ENCODE results near the gene DSC1. TPM values are rescaled to one million over a fixed set of nuclear protein-coding genes. Genes with fewer than 3 reads are reported as not detected.
"Not testable (repeated sequence)": the region's sequence is repeated elsewhere in the genome, so short reads cannot be mapped to it uniquely, and the experiment has no call there.

The DSC1 gene, protein sequence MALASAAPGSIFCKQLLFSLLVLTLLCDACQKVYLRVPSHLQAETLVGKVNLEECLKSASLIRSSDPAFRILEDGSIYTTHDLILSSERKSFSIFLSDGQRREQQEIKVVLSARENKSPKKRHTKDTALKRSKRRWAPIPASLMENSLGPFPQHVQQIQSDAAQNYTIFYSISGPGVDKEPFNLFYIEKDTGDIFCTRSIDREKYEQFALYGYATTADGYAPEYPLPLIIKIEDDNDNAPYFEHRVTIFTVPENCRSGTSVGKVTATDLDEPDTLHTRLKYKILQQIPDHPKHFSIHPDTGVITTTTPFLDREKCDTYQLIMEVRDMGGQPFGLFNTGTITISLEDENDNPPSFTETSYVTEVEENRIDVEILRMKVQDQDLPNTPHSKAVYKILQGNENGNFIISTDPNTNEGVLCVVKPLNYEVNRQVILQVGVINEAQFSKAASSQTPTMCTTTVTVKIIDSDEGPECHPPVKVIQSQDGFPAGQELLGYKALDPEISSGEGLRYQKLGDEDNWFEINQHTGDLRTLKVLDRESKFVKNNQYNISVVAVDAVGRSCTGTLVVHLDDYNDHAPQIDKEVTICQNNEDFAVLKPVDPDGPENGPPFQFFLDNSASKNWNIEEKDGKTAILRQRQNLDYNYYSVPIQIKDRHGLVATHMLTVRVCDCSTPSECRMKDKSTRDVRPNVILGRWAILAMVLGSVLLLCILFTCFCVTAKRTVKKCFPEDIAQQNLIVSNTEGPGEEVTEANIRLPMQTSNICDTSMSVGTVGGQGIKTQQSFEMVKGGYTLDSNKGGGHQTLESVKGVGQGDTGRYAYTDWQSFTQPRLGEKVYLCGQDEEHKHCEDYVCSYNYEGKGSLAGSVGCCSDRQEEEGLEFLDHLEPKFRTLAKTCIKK
- total RNA-seq: not detected

DNA sequence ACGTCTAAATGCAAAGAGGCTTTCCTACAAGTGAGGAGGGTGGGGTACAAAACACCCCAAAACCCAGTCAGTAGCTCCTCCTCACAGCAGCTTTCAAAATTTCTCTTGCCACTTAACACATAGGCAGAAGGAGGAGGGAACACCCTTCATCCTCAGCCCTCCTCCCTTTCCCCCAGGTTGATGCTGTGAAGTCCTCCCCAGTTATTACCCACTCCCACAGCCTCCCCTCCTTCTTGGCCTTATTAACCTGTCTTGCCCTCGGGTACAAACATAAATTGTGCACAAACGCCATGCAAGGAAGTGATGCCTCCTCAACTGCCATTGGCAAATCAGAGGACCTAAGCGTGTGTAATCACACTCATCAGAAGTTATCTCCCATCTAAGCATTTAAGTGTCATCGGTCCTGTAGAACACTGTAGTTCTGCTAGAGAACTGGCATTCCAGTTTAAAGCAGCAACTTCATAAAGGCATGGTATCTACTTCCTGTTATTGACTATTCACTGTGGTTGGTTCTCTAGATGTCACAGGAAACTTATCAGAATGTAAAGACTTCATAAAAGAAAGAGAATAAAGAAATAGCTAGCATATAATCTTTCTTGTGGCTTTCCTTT, at the start of gene DSC1:
TSS of gene DSC1 (minus strand) at position 32 of the 611 bp plus-strand sequence. CDS start 262 bp downstream, outside the sequence.
- DNase-seq: no peak

DNA sequence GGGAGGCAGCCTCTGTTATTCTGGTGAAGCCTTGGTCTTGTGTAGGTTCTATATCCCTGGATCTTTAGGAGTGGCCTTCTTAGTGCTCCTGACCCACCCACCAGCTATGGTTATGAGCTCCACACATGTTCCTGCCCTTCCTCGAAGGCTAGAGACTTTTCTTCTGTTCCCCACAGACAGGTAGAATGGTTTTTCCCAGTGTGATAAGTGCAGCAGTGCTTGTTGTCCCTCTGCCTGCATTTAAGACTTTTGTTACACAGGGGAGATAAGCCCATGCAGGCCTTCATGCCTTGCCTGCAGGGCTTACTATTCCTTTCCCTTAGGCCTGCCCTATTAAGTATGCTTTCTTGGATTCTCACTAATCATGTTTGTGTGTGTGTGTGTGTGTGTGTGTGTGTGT, 48.4 kb upstream of the DSC1 start:
- no peak for DNase-seq

DNA sequence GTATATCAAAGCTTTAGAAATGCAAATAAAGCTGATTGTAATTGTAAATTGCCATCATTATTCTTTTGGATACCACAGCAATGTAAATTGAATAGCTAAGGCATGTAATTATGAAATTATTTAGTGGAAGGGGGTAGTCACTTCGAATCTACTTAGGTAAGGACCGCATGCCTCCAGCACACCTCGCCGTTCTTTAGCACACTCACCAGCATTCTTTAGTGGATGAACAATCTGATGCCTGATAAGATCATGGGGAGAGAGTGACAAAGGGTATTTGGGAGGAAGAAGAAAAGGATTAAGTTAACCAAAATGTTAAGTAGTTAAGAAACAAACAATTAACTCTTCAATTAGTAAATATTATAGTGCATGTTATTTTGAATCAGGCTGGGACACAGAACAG, 46.4 kb upstream of the DSC1 start:
- DNase-seq: no peak

DNA sequence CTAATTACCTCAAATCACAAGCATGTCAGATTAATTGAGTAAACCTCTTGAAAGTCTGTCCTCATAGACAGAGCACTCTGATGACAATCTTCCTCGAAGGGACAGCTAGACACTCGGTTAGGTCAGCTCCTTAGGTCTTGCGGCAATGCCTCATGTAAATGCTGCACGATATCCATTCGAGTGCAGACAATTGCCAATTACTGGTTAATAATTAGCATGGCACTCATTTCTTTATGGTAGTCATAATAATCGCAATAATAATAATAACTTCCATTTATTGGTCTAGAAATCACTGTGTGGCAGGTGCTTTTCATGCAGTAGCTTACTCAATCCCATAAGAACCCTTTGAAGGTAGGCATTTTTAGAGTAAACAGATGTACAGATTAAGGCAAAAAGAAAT, 44.7 kb upstream of the DSC1 start:
- DNase-seq: no peak

DNA sequence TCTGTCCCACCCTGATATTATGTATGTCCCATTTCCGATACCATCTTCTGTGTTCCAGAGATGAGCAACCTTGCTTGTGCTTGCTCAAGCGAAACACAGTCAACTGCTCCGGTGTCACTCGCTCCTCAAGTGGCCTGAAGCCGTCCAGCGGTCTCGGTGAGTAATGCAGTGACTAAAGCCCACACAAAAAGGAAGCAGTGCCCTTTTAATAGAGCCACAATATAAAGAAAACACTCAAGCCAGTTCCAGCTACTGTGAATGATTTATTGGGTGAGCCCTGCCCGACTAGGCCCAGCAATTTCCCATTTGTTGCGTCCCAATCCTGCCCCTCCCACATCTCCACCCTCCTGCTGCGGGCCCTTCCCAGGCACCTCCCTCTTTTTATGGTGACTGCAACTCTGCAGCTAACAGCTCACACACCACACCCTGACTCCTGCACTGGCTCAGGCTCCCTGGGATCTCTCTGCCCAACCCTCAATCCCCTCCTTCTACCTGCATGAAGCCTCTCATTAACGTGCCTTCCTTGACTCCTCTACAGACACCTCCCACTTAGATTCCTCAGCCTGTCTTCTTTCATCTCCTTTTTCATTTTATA, 44.2 kb upstream of the DSC1 start:
- no peak for DNase-seq

DNA sequence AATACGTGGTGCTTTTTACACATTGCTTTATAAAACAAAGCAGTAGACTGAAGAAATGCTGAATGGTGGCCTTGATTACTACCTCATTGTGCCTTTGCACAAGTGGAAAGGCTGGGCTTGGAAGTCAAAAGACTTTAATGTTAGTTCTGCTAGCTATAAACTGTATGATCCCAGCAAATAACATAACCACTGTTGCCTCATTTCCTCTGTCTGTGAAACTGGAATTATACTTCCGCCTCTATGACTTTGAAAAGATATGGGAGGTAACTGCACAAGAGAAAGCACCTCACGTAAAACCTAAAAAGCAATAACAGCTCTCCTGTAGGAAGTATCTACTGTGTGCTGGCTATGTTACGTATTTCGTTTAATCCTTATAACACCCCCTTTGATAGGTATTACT, 43.4 kb upstream of the DSC1 start:
- no peak for DNase-seq

DNA sequence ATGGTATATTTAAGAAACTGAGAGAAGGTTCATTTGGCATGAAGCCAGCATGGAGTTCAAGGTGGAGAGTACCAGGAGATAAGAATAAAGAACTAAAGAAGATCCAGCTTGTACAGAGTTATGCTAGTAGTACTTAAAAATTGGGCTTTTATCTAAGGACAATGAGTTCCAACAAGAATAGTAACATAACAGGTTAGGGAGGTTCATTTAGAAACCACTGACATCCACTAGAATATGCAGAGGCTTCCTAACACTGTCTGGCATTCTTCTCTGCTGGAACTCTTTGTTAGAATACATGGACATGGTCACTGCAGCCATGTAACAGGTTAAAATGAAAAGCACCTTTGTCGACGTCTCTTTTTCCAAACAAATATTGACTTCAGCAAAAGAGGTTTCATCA, 42.6 kb upstream of the DSC1 start:
- no peak for DNase-seq

DNA sequence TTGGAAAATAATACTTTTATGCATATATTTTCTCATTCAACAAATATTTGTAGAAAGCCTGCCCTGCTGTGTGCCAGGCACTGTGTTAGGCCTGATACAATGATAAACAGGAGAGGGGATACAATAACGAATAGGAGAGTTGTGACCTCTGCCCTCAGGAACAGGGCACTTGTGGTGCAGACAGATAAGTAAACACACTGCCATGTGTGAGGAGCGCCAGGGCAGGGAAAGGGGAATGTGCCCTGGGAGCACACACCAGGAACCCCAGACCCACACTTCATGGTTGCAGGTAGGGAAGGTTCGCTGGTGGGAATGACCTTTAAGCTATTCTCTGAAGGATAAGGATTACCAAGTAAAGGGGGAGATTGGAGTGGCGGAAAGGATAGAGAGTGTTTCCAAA, 42.2 kb upstream of the DSC1 start:
- no peak for DNase-seq

DNA sequence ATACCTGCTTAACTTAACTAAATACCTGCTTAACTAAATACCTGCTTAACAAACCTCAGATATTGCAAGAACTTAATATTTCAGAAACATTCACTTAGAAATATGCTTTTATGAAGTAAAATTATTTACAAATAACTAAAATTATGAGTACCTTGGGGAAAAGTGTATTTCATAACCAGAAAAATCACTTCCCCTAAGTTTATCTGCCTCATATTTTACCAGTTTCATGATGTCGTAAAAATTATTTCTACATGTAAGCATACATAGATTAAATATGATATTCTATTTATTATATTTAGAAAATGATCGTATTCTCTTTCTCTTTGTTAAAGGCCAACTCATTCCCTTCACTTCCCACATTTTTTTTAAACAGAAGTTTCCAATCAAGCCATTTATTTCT, 41.5 kb upstream of the DSC1 start:
- DNase-seq: no peak

DNA sequence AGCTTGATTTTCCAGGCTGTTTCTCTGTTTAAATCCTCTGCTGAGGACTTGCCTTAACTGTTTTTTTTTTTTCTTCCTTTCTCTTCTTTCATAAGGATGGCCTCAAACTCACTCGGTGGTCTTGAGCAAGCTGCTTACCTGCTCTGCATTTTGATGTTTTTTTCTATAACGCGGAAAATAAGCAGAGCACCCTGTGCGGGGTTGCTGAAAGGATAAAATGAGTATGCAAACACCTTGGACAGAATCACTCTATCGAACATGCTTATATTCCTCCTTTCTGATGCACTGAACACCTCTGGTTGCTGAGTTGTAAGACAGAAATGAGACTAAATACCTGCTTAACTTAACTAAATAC, 41.1 kb upstream of the DSC1 start:
- DNase-seq: no peak

DNA sequence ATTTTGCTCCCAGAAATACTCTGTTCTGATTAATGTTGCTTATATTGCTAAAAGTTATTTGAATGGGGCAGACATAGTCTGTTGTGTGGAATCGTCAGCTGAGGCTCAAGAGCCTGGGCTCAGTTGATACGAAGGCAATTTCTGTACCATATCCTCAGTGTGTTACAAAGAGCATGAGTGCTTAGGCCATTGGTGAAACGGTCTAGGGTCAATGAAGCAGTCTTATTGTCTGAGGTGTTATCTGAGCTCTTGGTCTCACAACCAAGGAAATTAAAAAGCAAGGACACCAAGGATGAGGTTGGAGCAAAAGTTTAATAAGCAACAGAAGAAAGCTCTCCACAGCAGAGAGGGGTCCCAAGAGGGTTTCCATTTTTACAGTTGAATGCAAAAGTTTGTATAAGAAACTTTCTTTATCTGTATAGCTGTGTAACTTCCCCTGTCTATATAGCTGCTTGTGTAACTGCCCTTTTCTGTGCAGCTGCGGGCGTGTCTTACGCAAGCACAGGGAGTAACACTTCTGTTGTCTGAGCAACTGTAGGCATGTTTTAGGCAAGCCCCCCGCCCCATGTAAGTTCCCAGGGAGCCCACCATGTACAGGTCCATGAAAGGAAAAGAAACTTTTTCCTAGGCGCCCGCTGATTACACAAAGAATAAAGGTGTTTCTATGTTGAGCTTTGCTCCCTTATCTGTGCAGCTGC, 40.6 kb upstream of the DSC1 start:
- no peak for DNase-seq

DNA sequence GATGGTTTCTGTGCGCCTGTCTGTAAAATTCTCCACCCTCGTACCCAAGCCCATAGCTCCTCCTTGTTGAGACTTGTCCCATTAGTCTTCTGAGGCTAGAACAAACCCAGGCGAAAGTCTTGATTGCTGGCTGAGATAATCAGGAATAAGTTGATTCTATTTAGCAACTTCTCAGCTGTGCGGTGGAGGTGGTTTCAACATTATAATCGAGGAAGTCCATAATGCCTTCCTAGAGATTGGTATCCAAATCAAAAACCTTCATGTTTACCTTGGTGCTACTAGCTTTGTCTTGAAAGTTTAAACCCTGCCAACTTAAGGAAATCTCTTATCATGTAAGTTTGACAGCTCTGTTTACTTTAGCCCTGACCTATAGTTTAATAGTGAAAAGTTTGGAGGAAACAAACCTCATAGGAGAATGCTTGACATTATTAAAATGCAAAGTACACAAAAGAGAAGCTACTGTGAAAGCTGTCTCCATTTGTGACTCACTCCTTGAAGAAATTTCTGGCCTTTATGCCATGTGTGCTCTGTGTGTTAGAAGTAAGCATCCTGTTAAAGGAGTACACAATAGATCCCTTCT, 36.6 kb upstream of the DSC1 start:
- no peak for DNase-seq

DNA sequence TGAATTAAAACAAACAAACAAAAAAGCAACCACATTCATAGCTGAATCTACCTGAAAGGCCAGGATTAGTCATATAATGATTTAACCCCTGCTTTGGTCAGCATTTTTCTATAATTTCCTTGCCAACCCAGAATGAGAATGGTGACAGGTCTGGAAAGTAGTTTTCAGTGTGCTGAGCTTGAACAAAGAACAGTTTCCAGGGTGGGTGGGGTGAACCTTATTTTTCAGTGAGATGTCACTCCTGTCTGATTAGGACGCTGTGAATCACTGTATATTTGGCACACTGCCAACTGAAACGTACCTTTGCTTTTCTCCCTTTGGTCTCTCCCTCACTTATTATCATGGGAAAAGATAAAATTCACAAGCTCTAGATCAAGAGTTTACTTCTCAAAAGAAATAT, 35.0 kb upstream of the DSC1 start:
- no peak for DNase-seq

DNA sequence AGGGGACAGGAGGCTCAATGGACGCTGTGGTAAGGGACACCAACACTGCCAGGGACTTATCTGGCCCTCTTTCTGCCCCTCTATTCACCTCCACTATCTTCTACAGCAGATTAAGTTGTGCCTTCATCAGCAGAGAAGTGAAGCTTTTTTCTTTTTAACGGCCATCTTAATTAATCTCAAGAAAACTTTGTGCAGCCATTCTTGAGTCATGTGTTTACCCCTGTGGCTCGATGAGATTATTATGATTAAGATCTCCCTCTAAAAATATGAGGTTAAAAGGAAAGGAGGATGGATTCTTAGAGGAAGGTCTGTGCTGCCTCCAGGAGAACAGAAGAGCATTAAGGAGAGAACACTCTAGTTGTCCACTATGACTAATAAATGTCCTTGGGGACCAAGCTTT, 32.4 kb upstream of the DSC1 start:
- DNase-seq: no peak

DNA sequence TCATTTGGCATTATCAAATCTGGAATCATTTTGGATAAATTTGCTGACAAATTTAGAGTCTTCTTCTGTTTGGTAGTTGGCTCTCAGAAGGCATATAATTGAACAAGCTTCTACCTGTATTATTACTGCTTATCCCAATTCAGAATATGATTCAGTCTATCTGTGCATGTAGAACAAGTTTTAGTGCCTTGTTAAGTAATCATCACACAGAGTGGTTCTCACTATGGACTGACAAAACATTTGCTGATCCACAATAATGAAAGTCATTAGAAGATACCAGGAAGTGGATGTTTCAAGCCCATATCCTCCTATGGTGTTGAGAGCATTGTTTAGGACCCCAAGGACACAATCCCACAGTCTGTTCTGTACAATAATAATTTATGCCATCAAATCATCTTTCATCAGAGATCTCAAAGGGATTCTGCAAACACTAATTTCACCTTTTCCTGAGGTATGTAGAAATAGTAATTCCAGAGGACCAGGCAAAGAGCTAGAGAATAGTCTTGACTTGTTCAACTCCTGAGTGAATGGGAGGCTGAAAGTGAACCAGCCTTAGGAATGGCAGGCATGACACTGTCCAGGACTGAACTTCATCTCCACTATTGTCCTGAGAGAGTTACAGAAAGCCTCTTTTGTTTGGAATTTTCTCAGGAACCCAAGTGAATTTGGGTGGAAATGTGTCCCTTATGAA, 29.6 kb upstream of the DSC1 start:
- DNase-seq: no peak

DNA sequence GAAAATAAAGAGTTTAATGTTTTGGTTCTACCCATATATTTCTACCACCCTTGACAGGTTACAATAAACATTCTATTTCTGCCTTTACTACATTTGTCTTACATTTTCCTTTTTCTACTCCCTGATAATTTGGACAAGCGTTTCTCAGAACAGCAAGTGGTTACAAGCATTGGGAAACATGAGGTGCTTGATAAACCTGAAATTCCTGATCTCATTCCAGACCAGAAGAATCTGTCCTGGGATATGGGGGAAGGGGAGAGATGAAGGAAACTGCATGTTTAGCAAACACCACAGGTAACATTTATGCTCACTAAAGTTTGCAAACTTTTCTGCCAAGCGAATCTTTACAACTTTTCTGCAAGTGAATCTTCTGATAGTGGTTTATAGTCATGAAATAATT, 28.3 kb upstream of the DSC1 start:
- no peak for DNase-seq

DNA sequence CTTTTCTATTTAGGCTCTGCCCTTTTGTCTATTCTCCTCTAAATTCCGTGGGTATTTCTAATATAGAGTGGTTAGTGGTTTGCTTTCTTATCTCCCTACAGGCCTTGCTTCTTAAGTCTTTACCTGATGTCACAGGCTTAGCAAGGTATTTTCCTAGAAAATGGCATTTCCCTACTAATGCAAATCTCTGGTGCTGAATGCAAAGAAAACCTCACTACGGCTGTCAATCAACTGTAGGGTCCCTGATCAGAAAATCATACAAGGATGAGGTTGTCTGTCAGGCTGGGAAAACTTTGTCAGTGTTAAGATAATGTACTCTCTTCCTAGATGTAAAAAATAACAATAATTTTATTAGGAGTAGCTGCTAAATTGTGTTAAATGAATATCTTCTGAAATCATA, 27.1 kb upstream of the DSC1 start:
- DNase-seq: no peak

DNA sequence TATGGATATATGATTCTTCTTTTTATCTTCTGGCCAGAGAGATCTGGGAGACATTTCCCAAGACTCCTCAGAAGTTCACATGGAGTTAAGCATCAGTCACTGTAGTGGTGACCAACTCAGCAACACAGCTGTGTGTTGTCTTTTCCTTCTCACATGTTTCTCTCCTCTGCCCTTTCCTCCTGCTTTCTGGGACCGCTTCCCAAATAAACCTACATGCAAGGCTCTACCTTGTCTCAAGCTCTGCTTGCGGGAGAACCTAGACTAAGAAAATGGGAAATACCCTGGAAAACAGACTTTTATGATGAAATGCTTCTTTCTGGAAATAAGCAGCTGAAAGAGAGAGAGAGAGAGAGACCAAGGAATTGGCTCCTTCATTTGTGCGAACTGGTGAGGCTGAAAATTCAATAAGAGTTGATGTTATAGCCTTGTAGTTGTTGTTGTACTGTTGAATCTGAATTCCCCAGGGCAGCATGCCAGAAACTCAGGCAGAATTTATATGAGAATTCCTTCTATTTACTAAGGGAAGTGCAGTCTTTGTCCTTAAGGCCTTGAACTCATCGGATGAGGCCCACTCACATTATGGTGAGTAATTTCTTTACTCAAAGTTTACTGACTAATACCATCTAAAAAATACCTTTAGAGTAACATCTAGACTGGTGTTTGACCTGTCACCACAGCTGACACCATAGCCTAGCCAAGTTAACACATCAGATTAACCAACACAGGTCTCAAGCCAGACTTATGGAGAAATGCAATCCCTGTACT, 22.7 kb upstream of the DSC1 start:
- no peak for DNase-seq

DNA sequence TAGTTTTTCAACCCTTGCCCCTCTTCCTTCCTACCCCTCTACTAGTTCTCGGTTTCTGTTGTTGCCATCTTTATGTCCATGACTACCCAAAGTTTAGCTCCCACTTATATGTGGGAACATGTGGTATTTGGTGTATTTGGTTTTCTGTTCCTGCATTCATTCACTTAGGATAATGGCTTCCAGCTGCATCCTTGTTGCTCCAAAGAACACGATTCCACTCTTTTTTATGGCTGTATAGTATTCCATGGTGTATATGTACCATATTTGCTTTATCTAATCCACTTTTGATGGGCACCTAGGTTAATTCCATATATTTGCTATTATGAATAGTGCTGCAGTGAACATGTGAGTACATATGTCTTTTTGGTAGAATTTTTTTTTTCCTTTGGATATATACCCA, 20.6 kb upstream of the DSC1 start:
- DNase-seq: no peak

DNA sequence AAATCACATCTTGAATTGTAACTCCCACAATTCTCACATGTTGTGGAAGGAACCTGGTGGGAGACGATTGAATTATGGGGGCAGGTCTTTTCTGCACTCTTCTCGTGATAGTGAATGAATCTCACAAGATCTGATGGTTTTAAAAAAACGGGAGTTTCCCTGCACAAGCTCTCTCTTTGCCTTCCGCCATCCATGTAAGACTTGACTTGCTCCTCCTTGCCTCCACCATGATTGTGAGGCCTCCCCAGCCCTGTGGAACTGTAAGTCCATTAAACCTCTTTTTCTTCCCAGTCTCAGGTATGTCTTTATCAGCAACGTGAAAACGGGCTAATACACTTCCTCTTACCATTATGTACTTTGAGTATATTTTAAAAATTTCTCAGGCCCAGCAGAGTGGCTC, 14.7 kb upstream of the DSC1 start:
- DNase-seq: not testable (repeated sequence)

DNA sequence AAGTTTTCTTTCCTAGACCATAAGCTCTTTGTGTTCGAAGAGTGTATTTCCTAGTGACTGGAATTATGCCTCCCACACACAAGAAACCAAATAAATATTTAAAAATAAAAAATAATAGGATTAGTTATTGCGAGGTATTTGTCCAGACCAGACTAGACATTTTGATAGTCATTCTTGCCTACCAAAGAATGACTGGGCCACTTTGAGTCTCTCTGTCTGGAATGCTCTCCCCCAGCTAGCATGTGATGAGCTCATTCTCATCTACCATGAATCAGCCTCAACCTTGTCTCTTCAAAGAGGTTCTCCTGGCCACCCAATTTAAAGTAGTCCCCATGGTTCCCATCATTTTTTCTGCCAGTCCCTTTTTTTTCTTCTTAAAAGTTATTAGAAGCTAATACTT, 13.9 kb upstream of the DSC1 start:
- DNase-seq: no peak

Data from occipital lobe (tissue), 2 donors.